ENCODE results near the gene LCN6. TPM values are rescaled to one million over a fixed set of nuclear protein-coding genes. Genes with fewer than 3 reads are reported as not detected.

LCN6 gene
- total and polyA plus RNA-seq, 2 of the 13 experiments (the other 11 are each of a cell fraction or from before 2014, with no cell fraction given): not detected

DNA sequence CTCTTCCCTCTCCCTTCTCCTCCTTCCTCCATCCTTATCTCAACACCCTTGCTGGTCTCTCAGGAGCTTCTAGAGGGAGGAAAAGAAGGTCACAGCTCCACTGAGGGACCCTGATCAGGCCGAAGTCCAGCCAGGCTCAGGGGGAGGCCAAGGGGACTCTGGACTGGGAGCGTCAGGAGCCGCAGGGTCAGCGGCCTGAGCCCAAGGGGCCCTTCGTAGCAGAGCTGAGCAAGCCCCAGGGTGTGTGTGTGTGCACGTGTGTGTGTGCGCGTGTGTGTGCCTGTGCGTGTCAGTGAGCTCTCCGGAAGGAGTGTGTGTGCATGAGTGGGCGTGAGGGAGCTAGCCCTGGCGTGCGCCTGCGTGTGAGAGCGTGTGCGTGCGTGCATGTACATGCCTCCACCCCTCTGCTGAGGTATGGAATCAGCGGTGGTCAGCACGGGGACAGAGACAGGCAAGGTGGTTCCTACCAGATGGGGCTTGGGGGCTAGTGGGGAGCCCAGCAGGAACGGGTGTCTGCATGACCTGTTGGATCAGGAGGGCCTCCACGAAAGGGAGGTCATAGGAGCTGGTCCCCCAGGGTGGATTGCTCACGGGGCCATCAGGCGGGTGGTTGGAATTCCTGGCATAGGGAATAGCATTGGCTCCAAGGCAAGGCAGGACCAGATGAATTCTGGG is 51.0 kb downstream of the LCN6 start (continued):
- TF ChIP-seq, protein P1, sequence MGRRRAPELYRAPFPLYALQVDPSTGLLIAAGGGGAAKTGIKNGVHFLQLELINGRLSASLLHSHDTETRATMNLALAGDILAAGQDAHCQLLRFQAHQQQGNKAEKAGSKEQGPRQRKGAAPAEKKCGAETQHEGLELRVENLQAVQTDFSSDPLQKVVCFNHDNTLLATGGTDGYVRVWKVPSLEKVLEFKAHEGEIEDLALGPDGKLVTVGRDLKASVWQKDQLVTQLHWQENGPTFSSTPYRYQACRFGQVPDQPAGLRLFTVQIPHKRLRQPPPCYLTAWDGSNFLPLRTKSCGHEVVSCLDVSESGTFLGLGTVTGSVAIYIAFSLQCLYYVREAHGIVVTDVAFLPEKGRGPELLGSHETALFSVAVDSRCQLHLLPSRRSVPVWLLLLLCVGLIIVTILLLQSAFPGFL (CRISPR knock-in tag; IDR thresholded peaks at IDR 0.05): no peak
- TF ChIP-seq FOXC1 (CRISPR knock-in tag; IDR thresholded peaks at IDR 0.05; ENCODE audit: borderline replicate concordance) (no peak), ARNTL (CRISPR knock-in tag; IDR thresholded peaks at IDR 0.05) (peak; percentile 79), ARHGAP35 (CRISPR knock-in tag; IDR thresholded peaks at IDR 0.05; ENCODE audit: borderline replicate concordance) (0 out of 2 replicates have a peak, but pooled peaks have one; percentile 53), HOXA3 (CRISPR knock-in tag; IDR thresholded peaks at IDR 0.05) (peak; percentile 80), MLXIP (CRISPR knock-in tag; IDR thresholded peaks at IDR 0.05; ENCODE audit: borderline replicate concordance) (no peak), PPARG (CRISPR knock-in tag; conservative IDR thresholded peaks at IDR 0.05) (0 out of 2 replicates have a peak, but pooled peaks have one; percentile 44), ZNF558 (CRISPR knock-in tag; IDR thresholded peaks at IDR 0.05; ENCODE audit: borderline replicate concordance) (no peak), ZNF780A (CRISPR knock-in tag; IDR thresholded peaks at IDR 0.05) (0 out of 2 replicates have a peak, but pooled peaks have one; percentile 8), SP5 (CRISPR knock-in tag; IDR thresholded peaks at IDR 0.05; ENCODE audit: borderline replicate concordance, low read depth) (peak; percentile 54), ZNF124 (CRISPR knock-in tag; IDR thresholded peaks at IDR 0.05) (no peak), MEIS2 (CRISPR knock-in tag; IDR thresholded peaks at IDR 0.05) (peak; percentile 22; the same call in 1 of the 2 replicates), THAP9 (CRISPR knock-in tag; IDR thresholded peaks at IDR 0.05; ENCODE audit: borderline replicate concordance) (no peak), ZSCAN20 (CRISPR knock-in tag; IDR thresholded peaks at IDR 0.05; ENCODE audit: borderline replicate concordance) (no peak), MED13 (CRISPR knock-in tag; IDR thresholded peaks at IDR 0.05) (no peak), HDAC6 (IDR thresholded peaks at IDR 0.05; ENCODE audit: low read depth, low read length) (no peak), SIN3B (IDR thresholded peaks at IDR 0.05; ENCODE audit: low read length) (no peak), NCOA2 (CRISPR knock-in tag; IDR thresholded peaks at IDR 0.05) (peak; percentile 37; the same call in 1 of the 2 replicates), ZNF121 (CRISPR knock-in tag; IDR thresholded peaks at IDR 0.05) (no peak), CENPT (CRISPR knock-in tag; IDR thresholded peaks at IDR 0.05; ENCODE audit: low read depth) (no peak), ZMYM2 (CRISPR knock-in tag; IDR thresholded peaks at IDR 0.05) (peak; percentile 92)
- TF ChIP-seq, protein P2, sequence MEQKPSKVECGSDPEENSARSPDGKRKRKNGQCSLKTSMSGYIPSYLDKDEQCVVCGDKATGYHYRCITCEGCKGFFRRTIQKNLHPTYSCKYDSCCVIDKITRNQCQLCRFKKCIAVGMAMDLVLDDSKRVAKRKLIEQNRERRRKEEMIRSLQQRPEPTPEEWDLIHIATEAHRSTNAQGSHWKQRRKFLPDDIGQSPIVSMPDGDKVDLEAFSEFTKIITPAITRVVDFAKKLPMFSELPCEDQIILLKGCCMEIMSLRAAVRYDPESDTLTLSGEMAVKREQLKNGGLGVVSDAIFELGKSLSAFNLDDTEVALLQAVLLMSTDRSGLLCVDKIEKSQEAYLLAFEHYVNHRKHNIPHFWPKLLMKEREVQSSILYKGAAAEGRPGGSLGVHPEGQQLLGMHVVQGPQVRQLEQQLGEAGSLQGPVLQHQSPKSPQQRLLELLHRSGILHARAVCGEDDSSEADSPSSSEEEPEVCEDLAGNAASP (CRISPR knock-in tag; IDR thresholded peaks at IDR 0.05; ENCODE audit: borderline replicate concordance): peak; percentile 50; the same call in 1 of the 2 replicates
